ENCODE measurements around the gene NTSR1. TPM values are rescaled to one million over a fixed set of nuclear protein-coding genes. Genes with fewer than 3 reads are reported as not detected.

NTSR1 gene
- polyA plus RNA-seq, 1 donor = 0.10 TPM

- DNase-seq (ENCODE audit: low read depth) = no peak
Observed at GRCh38 chr20:62707921-62708521, 615 bp upstream of the NTSR1 start.

GRCh38 chr20:62709537-62709905, 885 bp downstream of the NTSR1 start:
- DNase-seq (ENCODE audit: low read depth) = no peak

- DNase-seq (ENCODE audit: low read depth) = no peak
Observed at GRCh38 chr20:62710221-62710885, 1.7 kb downstream of the NTSR1 start.

GRCh38 chr20:62710886-62711702, 2.5 kb downstream of the NTSR1 start:
- DNase-seq (ENCODE audit: low read depth) = no peak

GRCh38 chr20:62711703-62712101, 3.1 kb downstream of the NTSR1 start:
- no peak for DNase-seq (ENCODE audit: low read depth)

- no peak for DNase-seq (ENCODE audit: low read depth)
Observed at GRCh38 chr20:62712606-62713005, 4.0 kb downstream of the NTSR1 start.

GRCh38 chr20:62714006-62714405, 5.4 kb downstream of the NTSR1 start:
- DNase-seq (ENCODE audit: low read depth) = no peak

- DNase-seq (ENCODE audit: low read depth) = no peak
Observed at GRCh38 chr20:62714799-62715198, 6.2 kb downstream of the NTSR1 start.

- no peak for DNase-seq (ENCODE audit: low read depth)
Observed at GRCh38 chr20:62715201-62715600, 6.6 kb downstream of the NTSR1 start.

- no peak for DNase-seq (ENCODE audit: low read depth)
Observed at GRCh38 chr20:62716198-62716940, 7.7 kb downstream of the NTSR1 start.

GRCh38 chr20:62716941-62717310, 8.3 kb downstream of the NTSR1 start:
- no peak for DNase-seq (ENCODE audit: low read depth)

- DNase-seq (ENCODE audit: low read depth) = no peak
Observed at GRCh38 chr20:62717933-62718332, 9.3 kb downstream of the NTSR1 start.

- no peak for DNase-seq (ENCODE audit: low read depth)
Observed at GRCh38 chr20:62718546-62718945, 9.9 kb downstream of the NTSR1 start.

- DNase-seq (ENCODE audit: low read depth) = no peak
Observed at GRCh38 chr20:62719250-62719935, 10.8 kb downstream of the NTSR1 start.

GRCh38 chr20:62721511-62722370, 13.1 kb downstream of the NTSR1 start:
- no peak for DNase-seq (ENCODE audit: low read depth)

GRCh38 chr20:62722627-62723026, 14.0 kb downstream of the NTSR1 start:
- no peak for DNase-seq (ENCODE audit: low read depth)

- DNase-seq (ENCODE audit: low read depth) = no peak
Observed at GRCh38 chr20:62723351-62723750, 14.7 kb downstream of the NTSR1 start.

- DNase-seq (ENCODE audit: low read depth) = no peak
Observed at GRCh38 chr20:62723768-62724450, 15.3 kb downstream of the NTSR1 start.

- no peak for DNase-seq (ENCODE audit: low read depth)
Observed at GRCh38 chr20:62724692-62725595, 16.3 kb downstream of the NTSR1 start.

Data from forelimb muscle (tissue), 1 donor.